GM18505 (cell line): ENCODE measurements around the gene ANKRD23.

Source experiments
- ATAC-seq: cut with Tn5 transposase; IDR thresholded peaks from one replicate; pipeline ENCODE4 v1.9.1; 2021; ENCODE audit not compliant: unreplicated experiment
- POLR2A ChIP-seq: IDR thresholded peaks from 4 replicates; pipeline ENCODE4 v1.6.1; 2011; ENCODE audit warnings: borderline replicate concordance; ENCODE audit not compliant: insufficient read depth, insufficient read length; ENCODE audit errors: extremely low read depth

The ANKRD23 gene

GRCh38 chr2:96882230-96882629 lies 38.4 kb upstream of the ANKRD23 start:
- no peak for TF ChIP-seq POLR2A
- no peak for ATAC-seq

- TF ChIP-seq POLR2A, result no peak
- no peak for ATAC-seq
Observed at GRCh38 chr2:96881349-96882195, 37.8 kb upstream of the ANKRD23 start.

GRCh38 chr2:96880891-96881273 lies 37.1 kb upstream of the ANKRD23 start:
- no peak for TF ChIP-seq POLR2A
- no peak for ATAC-seq

GRCh38 chr2:96879545-96880040 lies 35.8 kb upstream of the ANKRD23 start:
- no peak for TF ChIP-seq POLR2A
- ATAC-seq, result no peak

- TF ChIP-seq POLR2A, result no peak
- no peak for ATAC-seq
Observed at GRCh38 chr2:96878796-96879544, 35.1 kb upstream of the ANKRD23 start.

- ATAC-seq, result no peak
- TF ChIP-seq POLR2A, result no peak
Observed at GRCh38 chr2:96878171-96878570, 34.4 kb upstream of the ANKRD23 start.

- no peak for ATAC-seq
- no peak for TF ChIP-seq POLR2A
Observed at GRCh38 chr2:96877631-96878092, 33.8 kb upstream of the ANKRD23 start.

GRCh38 chr2:96877042-96877451 lies 33.2 kb upstream of the ANKRD23 start:
- no peak for TF ChIP-seq POLR2A
- no peak for ATAC-seq

- no peak for ATAC-seq
- no peak for TF ChIP-seq POLR2A
Observed at GRCh38 chr2:96876269-96877041, 32.6 kb upstream of the ANKRD23 start.

- TF ChIP-seq POLR2A, result no peak
- no peak for ATAC-seq
Observed at GRCh38 chr2:96875498-96876268, 31.9 kb upstream of the ANKRD23 start.

- TF ChIP-seq POLR2A, result peak; percentile 30
- ATAC-seq, result no peak
Observed at GRCh38 chr2:96874198-96874831, 30.5 kb upstream of the ANKRD23 start.

GRCh38 chr2:96873651-96874096 lies 29.9 kb upstream of the ANKRD23 start:
- TF ChIP-seq POLR2A, result no peak

More at GRCh38 chr2:96873651-96874096, 29.9 kb upstream of the ANKRD23 start:
- no peak for ATAC-seq
